ENCODE results near the gene ZNF521.
A peak's percentile ranks its signal among the peaks of the same experiment; 100 is the strongest.
"Not testable (repeated sequence)": the region's sequence is repeated elsewhere in the genome, so short reads cannot be mapped to it uniquely, and the experiment has no call there.

The ZNF521 gene

GRCh38 chr18:25289001-25289631 lies 62.9 kb downstream of the ZNF521 start:
- DNase-seq (ENCODE audit: low read depth), result peak; percentile 95

DNA sequence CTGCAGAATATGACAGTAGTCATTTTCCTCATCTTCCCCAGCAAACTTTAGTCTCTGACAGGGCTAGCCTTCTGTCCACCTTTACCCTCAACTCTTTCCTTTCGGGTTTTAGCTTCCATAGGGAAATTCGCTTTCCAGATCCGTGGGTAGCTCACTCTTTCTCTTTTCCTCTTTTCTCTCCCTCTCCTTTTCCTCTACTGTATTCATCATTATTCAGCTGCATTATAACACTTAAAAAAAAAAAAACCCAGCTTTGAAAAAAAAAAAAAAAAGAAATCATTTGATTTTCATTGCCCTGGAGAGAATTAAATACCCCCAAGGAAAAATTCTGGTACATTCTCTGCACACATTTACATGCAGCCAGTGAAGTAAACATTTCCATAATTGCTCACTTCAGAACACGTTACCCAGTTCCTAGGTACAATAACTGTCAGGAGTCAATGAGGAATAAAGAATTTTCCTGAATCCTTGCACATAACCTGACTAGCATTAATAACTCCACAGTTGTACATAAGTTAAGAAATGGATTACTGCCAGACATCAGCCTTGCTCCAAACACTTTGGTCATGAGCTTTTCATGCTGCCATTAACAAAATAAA lies 63.5 kb downstream of the ZNF521 start:
- DNase-seq (ENCODE audit: low read depth), result no peak

DNA sequence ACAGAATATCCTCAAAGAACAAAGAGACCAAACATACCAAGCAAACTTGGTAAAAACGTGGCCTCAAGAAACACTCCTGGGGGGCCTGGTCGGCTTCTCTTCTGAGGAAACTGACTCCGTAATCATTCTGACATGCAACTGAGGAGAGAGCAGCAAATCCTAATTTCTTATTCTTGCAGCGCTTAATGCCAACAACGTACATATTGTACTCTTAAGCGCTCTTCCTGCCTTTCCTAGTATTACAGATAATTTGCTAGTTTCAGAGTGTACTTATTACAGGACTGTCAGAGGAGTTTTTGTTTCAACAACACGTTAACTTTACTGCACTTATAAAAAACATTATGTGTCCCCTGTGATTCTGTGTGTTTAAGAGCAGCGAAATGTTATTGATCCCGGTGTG lies 64.9 kb downstream of the ZNF521 start:
- DNase-seq (ENCODE audit: low read depth), result no peak

DNA sequence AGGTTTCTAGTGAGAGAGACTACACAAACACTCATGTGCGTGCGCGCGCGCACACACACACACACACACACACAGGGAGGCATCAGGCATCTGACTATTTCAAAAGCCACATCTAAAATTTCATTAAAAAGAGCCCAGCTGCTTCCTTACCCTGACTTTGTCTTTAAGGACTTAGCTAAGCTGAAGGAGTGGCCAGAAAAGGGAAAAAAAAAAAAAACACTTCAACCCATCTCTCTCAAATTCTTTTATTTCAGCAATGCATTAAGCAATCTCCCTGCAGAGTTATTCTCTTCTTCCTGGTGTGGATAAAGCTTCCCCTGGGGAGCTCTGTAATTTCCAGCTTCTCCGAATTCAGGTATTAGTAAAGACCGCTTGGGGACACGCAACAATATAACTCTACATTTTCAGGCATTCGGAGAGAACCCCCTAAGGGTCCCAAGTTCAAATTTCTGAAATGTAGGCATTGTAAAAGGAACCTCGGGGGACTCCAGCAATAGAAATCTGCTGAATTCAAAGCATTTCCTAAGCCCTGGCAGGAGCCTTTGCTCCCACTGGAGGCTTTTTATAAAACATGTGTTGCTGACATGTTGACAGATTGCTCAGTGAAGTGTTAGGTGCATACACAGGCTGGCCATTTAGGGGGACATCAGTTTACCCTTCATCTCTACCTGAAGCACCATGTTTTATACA lies 67.0 kb downstream of the ZNF521 start:
- peak; percentile 79 for DNase-seq (ENCODE audit: low read depth)

- DNase-seq (ENCODE audit: low read depth), result no peak
These were observed 67.7 kb downstream of the ZNF521 start for GRCh38 chr18:25284281-25284680.

- no peak for DNase-seq (ENCODE audit: low read depth)
These were observed 68.2 kb downstream of the ZNF521 start for GRCh38 chr18:25283781-25284180.

DNA sequence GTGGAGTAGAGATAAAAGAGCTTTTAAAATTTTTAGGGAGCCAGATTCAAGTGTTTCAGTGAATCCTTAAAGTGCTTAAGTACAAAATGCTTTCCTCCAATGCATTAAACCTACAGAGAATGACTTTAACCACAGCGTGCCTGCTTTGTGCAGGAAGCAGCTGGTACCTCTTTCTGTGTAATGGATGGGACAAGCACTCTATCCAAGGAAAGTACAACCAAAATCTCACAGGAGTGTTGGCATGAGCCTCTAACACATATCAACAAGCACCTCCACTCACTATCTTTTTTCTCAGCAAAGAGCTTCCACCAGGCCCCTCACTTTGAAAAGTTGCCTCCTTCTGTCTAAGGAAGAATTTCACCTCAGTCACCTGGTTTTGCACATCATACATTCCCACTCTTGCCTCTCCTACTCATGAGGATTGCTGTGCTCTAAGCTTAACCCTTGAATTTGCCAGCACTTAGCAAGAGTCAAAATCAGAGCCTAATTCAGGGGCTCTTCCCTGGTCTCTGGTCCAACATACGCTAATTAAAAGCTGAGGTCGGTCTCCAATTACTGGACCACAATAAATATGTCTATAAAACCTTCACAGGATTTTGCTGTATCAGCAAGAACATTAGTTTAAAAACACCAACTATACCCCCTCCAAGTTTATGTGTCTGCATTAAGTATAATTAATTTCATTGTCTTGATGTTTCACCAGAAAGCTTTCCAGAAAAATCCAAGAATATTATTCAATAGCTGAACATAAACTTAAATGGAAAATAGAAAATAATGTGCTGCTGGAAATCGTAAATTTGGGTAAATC lies 68.9 kb downstream of the ZNF521 start:
- no peak for DNase-seq (ENCODE audit: low read depth)

- DNase-seq (ENCODE audit: low read depth), result no peak
These were observed 69.7 kb downstream of the ZNF521 start for GRCh38 chr18:25282282-25282681.

DNA sequence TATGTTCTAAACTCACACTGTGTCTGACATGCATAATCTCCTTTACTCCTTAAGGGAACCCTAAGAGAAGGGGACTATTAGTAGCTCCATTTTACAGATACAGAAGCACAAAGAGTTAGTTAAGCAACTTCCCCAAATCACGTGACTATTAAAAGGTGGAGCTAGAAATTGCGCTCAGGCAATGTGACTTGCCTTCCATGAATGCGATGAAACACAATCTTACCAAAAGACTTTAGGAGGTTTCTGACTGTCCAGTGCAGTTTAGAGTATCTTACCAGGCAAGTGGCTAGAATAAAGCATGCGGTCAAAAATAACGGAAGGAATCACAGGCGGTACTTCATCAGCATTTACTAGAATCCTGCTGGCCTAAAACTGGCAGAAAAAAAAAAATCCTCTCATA lies 70.4 kb downstream of the ZNF521 start:
- no peak for DNase-seq (ENCODE audit: low read depth)

- no peak for DNase-seq (ENCODE audit: low read depth)
These were observed 72.0 kb downstream of the ZNF521 start for GRCh38 chr18:25279961-25280360.

- DNase-seq (ENCODE audit: low read depth), result no peak
These were observed 72.4 kb downstream of the ZNF521 start for GRCh38 chr18:25279556-25279955.

GRCh38 chr18:25279133-25279532 lies 72.8 kb downstream of the ZNF521 start:
- no peak for DNase-seq (ENCODE audit: low read depth)

- no peak for DNase-seq (ENCODE audit: low read depth)
These were observed 73.6 kb downstream of the ZNF521 start for GRCh38 chr18:25278394-25278793.

- no peak for DNase-seq (ENCODE audit: low read depth)
These were observed 76.5 kb downstream of the ZNF521 start for GRCh38 chr18:25275412-25276001.

- no peak for DNase-seq (ENCODE audit: low read depth)
These were observed 77.0 kb downstream of the ZNF521 start for GRCh38 chr18:25274926-25275325.

DNA sequence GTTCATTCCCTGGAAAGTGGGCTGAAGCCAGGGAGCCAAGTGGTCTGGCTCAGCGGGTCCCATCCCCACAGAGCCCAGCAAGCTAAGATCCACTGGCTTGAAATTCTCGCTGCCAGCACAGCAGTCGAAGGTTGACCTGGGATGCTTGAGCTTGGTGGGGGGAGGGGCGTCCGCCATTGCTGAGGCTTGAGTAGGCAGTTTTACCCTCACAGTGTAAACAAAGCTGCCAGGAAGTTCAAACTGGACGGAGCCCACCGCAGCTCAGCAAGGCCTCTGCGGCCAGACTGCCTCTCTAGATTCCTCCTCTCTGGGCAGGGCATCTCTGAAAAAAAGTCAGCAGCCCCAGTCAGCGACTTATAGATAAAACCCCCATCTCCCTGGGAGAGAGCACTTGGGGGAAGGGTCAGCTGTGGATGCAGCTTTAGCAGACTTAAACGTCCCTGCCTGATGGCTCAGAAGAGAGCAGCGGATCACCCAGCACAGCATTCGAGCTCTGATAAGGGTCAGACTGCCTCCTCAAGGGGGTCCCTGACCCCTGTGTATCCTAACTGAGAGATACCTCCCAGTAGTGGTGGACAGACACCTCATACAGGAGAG lies 84.9 kb downstream of the ZNF521 start:
- not testable (repeated sequence) for DNase-seq (ENCODE audit: low read depth)

DNA sequence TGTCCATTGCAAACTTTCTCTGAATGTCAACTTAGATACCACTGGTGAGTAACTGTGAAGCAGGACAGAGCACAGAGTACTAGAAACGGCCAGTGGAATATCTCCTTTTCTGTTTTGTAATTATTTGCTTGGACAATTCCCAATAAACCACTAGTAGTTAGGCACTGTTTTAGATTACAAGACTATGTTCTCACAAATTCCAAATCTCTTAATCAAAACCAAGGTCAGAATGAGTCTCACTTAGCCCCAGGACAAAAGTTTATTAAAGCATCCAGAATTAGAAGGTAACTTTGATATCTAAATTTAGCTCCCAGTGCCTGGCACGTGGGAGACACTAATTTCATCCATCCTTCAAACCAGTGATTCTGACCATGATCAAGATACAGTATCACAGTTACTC lies 89.0 kb downstream of the ZNF521 start:
- no peak for DNase-seq (ENCODE audit: low read depth)

DNA sequence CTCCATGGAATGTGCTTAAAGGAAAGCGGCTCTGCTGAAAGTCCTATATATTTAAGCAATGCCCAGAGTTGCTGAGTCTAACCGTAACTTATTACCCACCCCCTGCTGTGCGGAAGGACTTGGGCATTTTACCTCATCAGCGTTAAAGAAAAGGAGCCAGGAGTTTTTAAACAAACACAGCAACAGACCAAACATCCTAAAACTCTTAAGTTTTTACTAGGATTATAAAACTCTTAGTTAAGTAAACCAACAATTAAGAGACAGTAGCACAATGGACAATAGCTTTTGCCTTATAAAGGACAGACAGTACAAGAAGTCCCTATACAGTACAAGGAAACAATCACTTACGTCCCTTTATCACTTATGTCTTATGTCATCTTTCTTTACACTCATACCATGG lies 90.2 kb downstream of the ZNF521 start:
- DNase-seq (ENCODE audit: low read depth), result no peak

DNA sequence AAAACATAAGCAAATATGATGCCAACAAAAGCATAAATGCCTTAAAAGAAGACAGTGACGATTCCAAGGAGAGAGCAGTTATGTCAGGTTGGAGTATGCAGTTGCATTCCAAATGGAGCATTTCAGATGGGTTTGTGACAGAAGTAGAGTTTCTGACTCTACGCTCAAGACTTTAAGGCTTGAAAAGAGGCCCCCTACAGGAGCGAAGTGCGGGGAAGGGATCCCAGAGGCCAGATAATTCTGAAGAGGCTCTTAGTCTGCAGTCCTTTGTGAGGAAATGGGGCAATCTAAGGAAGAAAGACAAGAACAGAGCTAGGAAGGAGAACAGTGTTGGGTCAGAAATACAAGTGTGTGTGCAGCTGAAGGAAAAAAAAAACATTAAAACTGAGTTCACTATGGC lies 95.5 kb downstream of the ZNF521 start:
- no peak for DNase-seq (ENCODE audit: low read depth)

DNA sequence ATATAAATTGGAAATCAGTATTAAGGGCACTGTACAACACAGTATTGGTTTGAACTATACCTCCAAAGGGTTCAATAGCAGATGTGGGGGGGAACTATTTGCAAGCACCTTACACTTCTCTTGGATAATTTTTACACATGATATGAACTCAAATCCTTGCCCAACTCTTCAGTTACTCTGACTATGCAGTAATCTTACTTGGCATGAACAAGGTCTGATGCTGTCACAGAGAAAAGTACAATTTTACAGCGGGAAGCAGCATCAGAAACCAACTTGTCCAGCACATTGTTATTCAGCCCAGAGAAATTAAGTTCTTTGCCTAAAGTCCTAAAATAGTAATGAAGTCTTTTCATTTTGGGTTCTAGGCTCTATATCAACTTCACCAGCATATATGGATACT lies 98.2 kb downstream of the ZNF521 start:
- DNase-seq (ENCODE audit: low read depth), result no peak

GRCh38 chr18:25253136-25253535 lies 98.8 kb downstream of the ZNF521 start:
- DNase-seq (ENCODE audit: low read depth), result no peak

- no peak for DNase-seq (ENCODE audit: low read depth)
These were observed 100.9 kb downstream of the ZNF521 start for GRCh38 chr18:25251068-25251467.

All from fibroblast of the conjunctiva (primary cell).